Skin of body (tissue), 2 donors: Measurements from ENCODE around the gene RAB6B. TPM values are rescaled to one million over a fixed set of nuclear protein-coding genes. Genes with fewer than 3 reads are reported as not detected.

Experiments
- DNase-seq: peaks from one replicate; lab custom pipeline; 2025; lab: John Stamatoyannopoulos, UW
- total RNA-seq: library from RNA; depleted of rRNA; stranded (reverse); fragments of >200 nt; gene quantifications from one replicate; pipeline ENCODE4 v1.2.3, GENCODE V29; 2014

RAB6B gene
- total RNA-seq, 1 donor from 2014 or later = 1.8 TPM

DNA sequence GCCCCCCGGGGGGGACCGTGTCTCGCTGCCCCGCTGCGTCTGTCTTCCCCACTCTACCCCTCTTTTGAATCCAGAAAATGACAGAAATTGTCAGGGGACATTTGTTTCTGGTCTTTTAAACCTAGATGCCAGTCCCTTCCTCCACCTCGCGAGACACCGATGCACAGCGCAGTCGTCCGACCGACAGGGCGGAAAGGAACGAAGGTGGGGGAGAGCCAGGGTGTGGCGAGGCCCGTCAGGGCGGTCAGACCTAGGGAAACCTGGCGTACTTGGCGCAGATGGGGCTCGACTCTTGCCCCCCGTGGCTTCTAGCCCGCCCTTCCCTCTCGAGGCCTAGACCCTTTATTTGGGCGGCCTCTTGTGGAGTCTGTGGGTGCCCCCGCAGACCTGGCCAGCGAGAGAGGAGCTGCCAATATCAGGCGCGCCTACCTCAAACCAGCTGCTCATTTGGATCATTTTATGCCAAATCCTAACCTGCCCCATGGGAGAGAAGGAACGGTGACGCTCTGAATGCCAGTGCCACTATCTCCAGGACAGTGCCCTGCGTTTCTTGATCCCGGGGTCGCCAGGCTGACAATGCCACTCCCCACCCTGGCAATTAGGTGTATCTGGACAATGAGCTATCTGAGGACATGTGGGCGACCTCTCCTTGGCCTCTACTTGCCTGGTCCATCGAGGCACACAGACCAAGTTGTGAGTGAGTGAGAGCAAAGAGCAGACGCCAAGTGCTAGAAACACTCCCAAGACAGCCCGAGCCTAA is 500 bp upstream of the RAB6B start:
- DNase-seq = no peak

DNA sequence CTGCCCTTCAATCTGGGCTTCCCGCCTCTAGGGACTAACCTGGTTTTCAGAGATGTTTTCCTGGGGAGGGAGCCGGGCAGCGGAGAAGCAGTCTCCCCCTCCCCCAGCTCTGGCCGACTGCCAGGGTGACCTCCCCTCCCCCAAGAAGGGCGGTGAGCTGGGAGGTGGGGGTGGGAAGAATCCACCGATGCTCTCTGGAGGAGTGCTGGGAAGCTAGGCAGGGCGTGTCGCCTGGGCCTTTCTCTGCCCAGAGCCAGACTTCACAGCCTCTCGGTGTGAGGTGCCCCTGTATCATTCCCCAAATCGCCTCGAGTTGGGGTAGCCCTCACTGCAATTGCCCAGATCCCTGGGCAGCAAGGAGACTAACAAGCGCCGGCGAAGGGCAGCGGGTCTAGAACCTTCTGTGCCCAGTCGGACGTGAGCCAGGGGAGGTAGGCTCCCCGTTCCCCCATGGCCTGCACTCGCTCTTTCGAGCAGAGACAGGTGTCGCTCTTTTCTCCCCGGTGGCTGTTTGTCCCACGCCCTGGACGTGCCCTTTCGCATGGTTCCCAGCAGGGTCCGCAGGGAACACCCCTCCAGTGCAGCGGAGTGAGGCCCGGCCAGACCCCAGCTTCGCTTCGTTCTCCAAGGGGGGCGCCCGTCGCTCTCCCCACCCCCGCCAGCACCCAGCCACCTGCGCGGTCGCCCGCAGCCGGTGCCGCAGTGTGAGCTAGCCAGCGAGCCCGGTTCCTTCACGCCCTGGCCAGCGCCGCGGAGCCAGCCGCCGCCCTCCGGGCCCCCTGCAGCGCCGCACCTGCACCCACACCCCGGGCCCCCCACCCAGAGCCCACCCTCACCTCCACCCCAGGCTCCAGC is 1.1 kb downstream of the RAB6B start:
- DNase-seq = no peak

DNA sequence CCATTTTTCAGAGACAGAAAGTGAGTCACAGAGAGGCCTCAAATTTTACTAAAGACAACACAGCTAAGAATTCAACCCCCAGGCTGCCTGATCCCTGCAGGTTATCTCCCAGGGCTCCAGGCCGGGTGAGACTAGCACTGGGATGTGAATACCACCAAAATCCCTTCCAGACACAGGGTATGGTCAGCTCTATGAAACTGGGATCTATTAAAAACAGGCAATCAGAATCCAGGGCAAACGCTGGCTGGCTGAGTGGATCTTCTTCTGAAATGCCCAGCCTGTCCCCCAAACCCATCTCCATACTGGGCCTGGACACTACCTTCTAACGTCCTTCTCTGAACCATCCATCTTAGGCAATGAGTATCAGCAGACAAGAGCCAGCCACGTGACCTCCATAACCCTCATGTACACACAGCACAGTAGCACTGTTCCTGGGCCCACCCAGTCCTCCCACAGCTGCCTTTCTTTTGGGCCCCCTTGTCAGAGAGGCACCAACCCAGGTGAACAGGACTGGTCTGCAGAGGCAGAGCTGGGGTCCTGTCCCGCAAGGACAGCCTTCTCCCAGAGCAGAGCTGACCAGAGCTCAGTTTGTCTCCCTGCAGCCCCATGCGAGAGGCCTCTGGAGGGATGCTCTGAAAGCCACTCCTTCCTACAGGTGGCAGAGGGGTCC is 1.9 kb downstream of the RAB6B start:
- DNase-seq = no peak

DNA sequence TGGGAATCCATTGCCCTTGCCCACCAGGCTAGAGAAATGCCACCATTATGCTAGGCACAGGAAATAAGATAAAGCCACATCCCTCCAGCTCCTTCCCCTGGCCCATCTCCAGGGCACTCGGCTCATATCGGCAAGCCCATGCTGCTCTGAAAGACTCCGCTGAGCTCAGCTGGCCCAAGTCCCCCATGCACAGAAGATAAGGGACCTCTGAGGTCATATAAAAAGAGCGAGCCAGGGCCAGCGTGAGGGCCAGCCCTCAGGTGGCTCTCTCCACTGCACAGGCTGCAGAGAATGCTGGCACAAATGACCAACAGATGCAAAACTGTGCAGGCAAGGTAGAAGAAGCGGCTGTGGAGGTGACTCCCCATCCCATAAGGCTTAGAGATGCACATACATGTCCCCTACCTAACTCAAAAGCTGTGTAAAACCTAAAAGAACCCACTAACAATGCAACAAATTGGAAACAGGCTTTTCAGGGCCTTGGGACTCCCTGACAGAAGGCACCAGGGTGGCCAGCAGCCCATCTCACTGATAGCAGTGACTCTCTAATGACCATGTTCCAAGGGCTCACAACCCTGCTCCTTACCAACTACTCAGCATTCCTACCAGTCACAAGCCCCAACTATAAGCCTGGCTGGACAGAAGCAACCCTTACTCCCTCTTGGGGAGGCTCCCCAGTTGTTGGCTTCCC is 3.0 kb downstream of the RAB6B start:
- DNase-seq = no peak

DNA sequence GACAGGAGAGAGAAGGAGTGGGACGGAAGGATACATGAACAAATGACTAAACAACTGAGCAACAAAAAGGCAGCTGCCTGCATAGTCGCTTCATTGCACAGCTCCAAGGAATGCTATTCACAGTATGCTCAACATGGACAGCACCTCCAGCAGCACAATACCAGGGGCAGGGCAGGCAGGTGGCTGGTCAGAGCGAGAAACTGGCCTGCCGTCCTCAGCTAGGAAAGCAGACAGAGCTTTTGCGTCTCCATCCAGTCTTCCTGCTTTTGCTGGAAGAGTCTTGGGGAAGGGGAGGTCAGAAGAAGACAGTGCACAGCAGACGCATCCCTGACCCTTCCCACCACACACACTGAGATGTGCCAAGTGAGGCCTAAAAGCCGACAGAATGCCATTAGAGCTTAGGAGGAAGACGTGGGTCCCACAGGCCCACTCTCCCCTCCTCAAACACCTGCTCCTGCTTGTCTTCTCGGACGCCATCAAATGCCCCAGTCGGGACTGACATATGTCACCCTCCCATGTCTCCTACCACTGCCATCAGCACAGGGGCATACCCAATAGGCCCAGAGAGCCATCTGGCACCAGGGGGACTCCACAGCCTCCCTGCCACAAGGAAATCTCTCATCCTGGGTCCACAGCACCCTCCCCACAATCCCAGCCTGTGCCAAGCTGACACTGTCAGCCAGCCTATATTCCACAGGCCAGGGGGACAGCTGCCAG is 3.9 kb downstream of the RAB6B start:
- DNase-seq = no peak

DNA sequence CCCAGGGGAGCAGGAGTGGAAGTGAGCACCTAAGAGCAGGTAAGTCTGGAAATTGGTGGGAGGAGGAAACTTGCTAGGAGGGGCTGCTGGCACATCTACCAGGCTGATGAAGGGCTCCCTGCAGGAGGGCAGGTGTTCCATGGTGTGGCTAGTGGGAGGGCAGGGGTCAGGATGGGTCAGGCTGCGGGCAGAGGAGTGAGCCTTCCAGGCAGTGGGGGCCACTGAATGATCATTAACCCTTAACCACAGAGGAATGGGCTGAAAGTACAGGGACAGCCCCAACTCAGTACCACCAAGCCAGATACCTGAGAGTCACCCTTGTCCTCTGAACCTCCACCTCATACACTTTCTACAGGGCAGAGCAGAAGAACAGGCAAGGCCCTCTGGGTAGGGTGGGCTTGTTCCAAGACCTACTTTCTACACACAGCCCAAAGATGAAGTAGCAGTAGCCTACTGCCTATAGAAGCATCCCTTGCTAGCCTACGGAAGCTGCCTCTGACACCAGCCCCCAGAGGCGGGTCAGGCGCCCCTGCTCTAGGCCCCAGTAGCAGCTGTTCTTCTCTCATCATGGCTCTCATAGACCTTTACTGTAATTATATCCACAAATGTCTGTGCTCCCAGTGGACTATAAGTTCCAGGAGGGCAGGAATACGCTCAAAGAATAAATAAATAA is 4.6 kb downstream of the RAB6B start:
- no peak for DNase-seq

DNA sequence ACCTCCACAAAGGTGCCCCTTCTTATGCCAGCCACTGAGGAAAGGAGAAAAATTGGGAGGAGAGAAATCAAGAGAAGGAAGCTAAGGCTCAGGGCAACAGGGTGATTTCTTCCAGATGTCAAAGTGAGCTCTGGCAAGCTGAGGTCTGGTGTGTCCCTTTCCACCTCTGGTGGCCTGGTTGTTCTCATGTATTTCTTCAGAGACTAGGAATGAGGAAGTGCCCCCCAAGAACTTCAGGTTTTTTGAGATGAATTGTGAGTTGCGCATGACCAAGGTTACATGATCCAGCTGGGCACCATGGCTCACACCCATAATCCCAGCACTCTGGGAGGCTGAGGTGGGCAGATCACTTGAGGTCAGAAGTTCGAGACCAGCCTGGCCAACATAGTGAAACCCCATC is 5.6 kb downstream of the RAB6B start:
- DNase-seq = no peak

DNA sequence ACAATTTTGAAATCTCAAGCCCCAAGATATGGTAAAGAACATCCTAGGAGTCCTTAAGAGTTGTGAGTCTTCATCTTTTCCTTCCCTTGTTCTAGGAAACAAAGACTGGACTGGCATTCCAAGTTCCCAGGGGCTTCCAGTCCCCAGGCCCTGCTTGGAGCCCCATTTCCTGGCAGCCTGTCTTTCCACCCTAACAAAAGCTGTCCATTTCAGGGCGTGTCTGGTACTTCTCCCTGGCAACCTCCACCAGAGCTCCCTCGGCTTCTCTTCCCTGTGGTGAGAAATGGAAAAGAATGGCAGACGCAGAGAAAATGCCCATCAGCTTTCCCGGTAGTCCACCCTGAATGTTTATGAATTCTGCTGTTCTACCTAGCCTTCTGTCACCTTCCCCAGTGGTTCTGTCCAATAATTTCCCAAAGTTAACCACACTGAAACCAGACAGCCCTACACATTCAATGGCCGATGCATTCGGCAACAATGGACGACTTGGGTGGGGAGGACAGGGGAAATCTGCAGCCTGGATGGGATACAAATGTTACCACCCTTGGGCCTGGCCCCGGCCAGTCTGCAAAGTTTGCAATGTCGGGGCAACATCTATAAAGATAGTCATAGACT is 6.8 kb downstream of the RAB6B start:
- no peak for DNase-seq

DNA sequence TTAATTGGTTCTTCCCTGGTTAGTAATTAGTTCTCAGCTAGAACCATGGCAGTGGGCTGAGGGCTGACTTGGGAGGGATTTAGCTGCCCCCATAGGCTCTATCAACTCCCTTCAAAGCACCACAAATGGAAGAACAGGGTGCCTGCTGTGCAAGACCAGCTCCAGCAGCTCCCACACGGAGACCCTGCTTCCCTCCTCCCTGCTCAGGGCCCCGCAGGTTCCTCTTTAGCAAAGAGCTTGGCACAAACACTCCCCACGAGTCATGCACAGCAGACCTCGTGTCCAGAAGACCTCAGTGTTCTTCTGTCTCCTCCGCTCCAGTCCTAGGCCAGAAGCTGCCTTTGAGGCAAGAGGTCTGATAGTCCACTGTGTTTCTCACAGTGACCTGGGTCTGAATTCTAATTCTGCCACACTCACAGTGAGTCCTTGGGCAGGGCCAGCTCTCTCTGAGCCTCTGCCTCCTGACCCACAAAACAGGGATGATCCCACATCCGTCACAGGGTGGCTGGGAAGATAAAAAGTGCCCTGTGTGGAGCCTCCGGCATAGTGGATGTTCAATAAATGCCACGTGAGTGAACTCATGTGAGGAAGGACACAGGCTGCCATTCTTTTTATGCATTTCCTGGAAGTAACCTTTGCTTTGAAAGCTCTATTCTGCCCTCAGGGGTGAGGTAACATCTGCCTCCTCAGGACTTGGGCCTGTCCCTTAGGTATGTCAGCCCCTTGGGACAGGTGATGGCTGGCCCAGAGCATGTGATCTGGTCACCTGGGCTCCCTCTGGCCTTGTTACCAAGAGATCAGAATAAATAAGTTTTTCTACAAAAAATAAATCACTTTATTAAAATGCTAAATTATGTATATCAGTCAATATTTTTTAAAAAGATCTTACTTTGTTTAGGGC is 7.6 kb downstream of the RAB6B start:
- no peak for DNase-seq

DNA sequence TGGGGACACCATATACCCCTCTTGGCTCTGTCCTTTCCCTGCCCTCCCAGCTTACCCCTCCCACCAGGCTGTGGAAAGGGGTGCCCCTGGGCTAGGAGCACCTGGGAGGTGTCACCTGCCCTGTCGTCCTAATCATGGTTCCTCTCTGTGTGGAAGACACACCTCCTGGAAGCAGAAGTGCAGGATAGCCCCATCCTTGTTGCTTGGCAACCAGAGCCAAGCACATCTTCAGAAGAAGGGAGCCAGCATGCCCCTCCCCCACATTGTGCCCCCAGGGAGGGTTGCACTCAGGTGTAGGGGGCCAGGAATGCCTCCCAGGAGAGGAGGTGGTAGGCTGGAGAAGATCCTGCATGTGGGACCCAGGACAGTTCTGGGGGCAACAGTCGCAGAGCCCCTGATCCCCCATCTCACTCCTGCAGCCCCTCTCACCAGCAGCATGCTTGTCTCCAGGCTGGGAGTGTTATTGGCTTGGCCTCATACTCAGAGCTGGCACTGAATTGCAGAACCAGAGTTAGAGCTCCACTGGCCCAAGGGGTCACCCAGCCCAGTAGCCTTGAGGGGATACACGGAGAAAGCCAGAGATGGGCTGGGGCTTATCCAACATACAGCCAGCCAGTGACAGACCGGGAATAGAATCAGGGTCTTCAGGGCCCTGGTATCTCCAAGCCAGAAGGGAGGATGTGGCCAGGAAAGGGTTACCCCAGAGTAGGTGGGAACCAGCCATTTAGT is 8.4 kb downstream of the RAB6B start:
- DNase-seq = no peak

DNA sequence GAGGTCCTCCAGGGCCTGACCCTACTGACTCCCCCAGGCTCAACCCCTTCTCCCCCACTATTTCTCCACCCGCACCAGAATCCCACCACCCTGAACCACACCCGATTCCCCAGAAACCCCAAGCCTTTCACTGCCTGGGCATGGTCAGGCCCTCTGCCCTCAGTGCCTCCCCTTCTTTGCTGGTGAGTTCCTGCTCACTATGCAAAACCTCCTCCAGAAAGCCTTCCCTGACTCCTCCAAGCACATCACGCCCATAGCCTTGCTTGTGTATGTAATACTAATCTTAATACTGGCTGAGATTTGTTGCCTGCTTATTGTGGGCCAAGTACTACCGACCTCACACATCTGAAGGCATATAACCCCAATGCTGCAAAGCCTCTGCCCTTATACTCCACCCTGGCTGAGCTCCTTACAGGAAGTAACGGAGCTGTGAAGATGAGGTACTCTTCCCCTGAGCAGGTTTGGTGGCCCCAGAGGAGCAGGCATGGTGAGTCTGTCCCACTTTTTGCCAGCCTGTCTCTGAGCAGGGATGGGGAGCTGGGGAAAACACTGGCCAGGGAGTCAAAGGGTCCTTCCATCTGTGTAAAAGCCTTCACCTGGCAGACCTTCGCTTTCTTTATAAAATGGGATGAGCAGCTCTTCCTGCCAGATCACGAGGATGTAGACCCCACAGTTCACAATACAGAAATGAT is 9.5 kb downstream of the RAB6B start:
- no peak for DNase-seq

DNA sequence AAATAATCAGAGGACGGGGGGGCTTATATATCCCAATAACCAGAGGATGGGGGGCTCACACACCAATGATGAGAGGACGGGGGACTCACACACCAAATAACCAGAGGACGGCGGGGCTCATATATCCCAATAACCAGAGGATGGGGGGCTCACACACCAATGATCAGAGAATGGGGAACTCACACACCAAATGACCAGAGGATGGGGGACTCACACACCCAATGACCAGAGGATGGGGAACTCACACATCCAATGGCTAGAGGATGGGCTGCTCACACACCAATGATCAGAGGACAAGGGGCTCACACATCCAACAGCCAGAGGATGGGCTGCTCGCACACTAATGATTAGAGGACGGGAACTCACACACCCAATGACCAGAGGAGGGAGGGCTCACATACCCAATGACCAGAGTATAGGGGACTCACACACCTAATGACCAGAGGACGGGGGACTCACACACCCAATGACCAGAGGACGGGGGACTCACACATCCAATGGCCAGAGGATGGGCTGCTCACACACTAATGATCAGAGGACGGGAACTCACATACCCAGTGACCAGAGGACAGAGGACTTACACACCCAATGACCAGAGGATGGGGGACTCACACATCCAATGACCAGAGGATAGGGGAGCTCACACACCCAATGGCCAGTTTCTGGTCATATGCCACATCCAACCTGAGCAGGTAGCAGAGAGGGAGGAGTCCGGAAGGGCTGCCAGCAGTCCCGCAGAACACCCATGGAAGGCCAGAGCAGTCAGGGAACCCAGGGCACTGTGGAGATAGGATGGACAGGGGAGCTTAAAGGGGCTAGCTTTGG is 10.6 kb downstream of the RAB6B start:
- no peak for DNase-seq

DNA sequence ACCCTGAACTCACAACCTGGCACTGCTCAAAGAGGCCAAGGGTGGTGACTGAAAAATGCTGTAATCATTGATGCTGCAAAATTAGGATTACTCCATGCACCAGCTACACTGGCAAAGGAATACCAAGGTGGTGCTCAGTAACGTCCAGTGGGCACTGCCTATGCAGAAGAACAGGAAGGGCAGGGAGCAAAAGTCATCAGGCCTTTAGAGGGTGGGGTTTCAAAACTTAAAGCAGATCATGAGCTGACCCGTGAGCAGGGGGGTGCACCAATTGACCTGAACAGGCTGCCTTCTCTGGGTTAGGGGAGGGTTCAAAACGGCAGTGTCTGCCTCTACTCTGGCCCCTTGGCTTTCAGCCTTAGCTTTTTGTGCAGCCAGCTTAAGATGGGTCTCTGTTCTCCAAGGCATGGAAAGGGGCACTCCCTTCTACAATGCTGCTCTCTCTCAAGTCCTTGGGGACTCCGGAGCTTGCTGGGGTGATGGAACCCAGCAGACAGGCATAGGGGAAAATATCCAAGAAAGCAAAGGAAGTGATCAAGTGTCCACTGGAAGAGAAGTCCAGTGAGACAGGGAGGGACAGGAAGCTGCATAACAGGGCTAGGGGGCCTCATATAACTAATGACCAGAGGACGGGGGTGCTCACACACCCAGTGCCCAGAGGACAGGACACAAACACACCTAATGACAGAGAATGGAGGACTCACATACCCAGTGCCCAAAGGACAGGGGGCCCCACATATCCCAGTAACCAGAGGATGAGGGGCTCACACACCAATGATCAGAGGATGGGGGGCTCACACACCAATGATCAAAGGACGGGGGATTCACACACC is 11.4 kb downstream of the RAB6B start:
- no peak for DNase-seq

DNA sequence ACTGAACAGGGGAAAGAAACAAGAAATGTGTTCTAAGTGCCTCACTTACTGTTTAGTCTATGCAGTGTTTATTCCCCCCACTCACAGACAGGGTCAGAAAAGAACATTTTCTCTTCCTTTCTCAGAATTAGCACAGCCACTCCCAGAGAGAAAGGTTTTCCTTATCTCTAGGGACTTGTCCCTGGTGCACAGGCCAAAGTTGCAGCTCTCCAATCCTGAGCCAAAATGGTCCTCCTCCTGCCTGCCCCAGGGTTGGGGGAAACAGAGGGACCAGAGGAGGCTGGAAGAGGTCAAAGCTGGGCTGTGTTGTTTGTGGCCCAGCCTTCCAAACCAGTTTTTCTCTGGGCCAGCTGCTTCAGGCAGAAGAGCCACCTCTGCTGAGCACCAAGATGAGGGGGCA is 12.0 kb downstream of the RAB6B start:
- DNase-seq = no peak

DNA sequence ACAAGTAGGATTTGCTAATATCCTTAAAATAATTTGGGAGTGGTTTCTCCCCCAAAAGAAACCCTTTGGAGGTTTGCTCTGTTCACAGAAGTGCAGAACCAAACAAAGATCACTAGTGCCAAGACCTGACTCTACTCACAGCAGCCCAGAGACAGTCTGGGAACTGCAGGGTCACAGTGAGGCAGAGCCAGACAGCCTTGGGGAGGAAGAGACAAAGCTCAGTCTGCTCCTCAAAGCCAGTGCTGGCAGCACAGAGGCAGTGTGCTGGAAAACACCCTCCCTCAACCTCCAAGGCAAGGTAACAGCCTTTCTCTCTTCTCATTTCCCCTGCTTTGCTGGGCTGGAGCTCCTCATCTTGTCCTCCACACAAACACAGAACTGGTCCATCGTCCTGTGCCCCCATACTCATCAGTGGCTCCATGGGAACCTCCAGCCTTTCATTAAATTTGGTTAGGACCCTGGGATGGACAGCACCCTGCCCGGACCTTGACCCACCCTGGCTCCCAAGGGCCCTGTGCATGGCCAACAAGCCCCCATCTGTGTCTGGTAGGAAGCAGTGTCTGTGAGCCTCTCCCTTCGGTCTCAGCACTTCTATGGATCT is 12.6 kb downstream of the RAB6B start:
- no peak for DNase-seq
